ENCODE data around the gene ANP32D.
"Not testable (repeated sequence)": the region's sequence is repeated elsewhere in the genome, so short reads cannot be mapped to it uniquely, and the experiment has no call there.

The ANP32D gene

DNA sequence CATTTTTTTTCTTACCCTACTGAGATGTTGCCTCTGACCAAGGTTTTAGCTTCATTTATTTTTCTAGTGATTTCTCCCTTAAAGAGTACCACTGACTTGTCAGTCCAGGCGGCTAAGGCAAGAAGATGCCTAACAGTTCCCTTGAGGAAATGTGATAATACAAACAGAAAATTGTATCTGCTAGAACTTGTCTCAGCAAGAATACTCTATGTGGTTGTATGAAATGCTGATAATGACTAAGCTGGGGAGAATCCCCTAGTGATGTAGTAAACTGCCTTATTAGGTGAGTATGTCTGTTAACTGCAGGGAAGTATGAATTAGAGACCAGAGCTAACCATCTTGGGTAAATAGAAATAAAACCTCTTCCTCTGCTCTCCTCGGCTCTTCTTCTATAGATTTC is 16.7 kb downstream of the ANP32D start:
- ChIA-PET POLR2A (interaction anchor here (0.6 kb wide), 1 partner anchor 326 kb away, joined by 3 read pairs; no protein-coding TSS in a partner anchor), CTCF (no interaction called here)
- TF ChIP-seq, protein P1, sequence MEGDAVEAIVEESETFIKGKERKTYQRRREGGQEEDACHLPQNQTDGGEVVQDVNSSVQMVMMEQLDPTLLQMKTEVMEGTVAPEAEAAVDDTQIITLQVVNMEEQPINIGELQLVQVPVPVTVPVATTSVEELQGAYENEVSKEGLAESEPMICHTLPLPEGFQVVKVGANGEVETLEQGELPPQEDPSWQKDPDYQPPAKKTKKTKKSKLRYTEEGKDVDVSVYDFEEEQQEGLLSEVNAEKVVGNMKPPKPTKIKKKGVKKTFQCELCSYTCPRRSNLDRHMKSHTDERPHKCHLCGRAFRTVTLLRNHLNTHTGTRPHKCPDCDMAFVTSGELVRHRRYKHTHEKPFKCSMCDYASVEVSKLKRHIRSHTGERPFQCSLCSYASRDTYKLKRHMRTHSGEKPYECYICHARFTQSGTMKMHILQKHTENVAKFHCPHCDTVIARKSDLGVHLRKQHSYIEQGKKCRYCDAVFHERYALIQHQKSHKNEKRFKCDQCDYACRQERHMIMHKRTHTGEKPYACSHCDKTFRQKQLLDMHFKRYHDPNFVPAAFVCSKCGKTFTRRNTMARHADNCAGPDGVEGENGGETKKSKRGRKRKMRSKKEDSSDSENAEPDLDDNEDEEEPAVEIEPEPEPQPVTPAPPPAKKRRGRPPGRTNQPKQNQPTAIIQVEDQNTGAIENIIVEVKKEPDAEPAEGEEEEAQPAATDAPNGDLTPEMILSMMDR (IDR thresholded peaks at IDR 0.05; ENCODE audit: insufficient read depth, low read length, missing control alignments) = no peak
- peak; percentile 45 for DNase-seq (ENCODE audit: low read depth, low spot score)
- no peak overlapping the region for H3K4me3 ChIP-seq (ENCODE audit: low read depth, low read length)

DNA sequence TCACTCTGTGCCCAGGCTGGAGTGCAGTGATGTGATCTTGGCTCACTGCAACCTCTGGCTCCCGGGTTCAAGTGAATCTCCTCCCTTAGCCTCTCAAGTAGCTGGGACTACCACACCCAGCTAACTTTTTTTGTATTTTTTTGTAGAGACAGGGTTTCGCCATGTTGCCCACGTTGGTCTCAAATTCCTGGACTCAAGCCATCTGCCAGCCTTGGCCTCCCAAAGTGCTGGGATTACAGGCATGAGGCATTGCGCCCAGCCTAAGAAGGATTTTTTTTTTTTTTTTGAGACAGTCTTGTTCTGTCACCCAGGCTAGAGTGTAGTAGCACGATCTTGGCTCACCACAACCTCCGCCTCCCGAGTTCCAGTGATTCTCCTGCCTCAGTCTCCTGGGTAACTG is 17.1 kb downstream of the ANP32D start:
- POLR2A ChIA-PET = interaction anchor here (0.6 kb wide), 1 partner anchor 326 kb away, joined by 3 read pairs; no protein-coding TSS in a partner anchor
- DNase-seq (ENCODE audit: low read depth, low spot score); CTCF ChIA-PET; H3K4me3 ChIP-seq (ENCODE audit: low read depth, low read length): not testable (repeated sequence)

DNA sequence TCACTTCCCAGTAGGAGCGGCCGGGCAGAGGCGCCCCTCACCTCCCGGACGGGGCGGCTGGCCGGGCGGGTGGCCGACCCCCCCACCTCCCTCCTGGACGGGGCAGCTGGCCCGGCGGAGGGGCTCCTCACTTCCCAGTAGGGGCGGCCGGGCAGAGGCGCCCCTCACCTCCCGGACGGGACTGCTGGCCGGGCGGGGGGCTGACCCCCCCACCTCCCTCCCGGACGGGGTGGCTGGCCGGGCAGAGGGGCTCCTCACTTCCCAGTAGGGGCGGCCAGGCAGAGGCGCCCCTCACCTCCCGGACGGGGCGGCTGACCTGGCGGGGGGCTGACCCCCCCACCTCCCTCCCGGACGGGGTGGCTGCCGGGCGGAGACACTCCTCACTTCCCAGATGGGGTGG is 27.9 kb downstream of the ANP32D start:
- CTCF ChIA-PET; DNase-seq (ENCODE audit: low read depth, low spot score); H3K4me3 ChIP-seq (ENCODE audit: low read depth, low read length); POLR2A ChIA-PET: not testable (repeated sequence)

DNA sequence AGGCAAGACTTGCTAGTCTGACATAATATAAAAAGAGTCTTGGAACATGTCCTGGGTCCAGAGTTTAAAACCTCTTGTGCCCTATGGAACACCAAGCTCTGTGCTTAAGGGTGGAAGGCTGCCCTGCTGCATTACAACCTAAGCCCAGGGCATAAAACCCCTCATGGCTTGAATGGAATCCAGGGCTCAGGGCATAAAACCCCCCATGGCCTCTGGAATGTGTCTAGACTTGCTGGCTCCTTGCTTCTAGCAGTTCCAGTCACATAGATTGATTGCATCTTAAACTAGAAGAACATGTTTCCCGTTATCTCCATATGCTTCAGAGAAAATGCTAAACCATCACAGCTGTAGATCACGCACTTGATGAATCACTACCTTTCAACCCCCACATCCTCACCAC is 34.5 kb downstream of the ANP32D start:
- CTCF ChIA-PET; DNase-seq (ENCODE audit: low read depth, low spot score); H3K4me3 ChIP-seq (ENCODE audit: low read depth, low read length); POLR2A ChIA-PET: not testable (repeated sequence)

DNA sequence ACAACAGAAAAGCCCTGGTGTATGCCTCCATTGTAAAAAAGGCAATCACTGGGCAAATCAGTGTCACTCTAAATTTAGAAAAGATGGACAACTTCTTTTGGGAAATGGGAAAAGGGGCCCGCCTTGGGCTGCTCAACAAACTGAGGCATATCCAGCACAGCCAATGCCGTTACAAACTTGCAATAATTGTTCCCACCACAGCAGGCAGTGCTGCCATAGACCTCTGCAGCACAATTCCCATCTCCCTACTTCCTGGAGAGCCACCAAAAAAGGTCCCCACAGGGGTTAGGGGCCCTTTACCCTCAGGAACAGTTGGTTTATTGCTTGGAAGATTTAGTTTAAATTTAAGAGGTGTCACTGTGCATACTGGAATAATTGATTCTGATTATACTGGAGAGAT is 36.6 kb downstream of the ANP32D start:
- no peak for DNase-seq (ENCODE audit: low read depth, low spot score)
- H3K4me3 ChIP-seq (ENCODE audit: low read depth, low read length) = no peak overlapping the region
- ChIA-PET CTCF (no interaction called here), POLR2A (no interaction called here)
- TF ChIP-seq, protein P1 (IDR thresholded peaks at IDR 0.05; ENCODE audit: insufficient read depth, low read length, missing control alignments) = no peak

DNA sequence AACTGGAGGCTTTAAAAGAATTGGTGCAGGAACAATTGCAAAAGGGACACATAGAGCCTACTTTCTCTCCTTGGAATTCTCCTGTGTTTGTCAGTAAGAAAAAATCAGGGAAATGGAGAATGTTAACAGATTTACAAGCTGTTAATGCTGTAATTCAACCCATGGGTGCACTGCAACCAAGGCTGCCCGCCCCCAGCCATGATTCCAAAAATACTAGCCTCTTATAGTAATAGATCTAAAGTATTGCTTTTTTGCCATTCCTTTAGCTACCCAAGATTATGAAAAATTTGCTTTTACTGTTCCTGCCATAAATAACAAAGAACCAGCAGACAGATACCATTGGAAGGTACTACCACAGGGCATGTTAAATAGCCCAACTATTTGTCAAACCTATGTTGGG is 37.8 kb downstream of the ANP32D start:
- CTCF ChIA-PET = no interaction called here
- no peak overlapping the region for H3K4me3 ChIP-seq (ENCODE audit: low read depth, low read length)
- no peak for DNase-seq (ENCODE audit: low read depth, low spot score)
- POLR2A ChIA-PET = no interaction called here
- TF ChIP-seq, protein P1 (IDR thresholded peaks at IDR 0.05; ENCODE audit: insufficient read depth, low read length, missing control alignments) = no peak

DNA sequence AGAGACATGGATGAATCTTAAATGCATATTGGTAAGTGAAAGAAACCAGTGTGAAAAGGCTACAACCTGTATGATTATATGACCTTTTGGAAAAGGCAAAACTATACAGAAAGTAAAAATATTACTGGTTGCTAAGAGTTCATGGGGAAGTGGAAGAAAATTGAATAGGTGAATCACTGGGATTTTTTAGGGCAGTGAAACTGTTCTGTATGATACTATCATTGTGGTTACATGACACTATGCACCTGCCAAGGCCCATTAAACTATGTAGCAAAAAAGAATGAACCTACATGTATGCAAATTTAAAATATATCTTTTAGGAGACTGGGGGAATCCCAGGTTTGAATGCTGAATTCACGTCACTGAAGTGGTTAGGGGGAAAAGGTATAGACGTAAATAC is 40.5 kb downstream of the ANP32D start:
- DNase-seq (ENCODE audit: low read depth, low spot score) = no peak
- TF ChIP-seq, protein P1 (IDR thresholded peaks at IDR 0.05; ENCODE audit: insufficient read depth, low read length, missing control alignments) = no peak
- H3K4me3 ChIP-seq (ENCODE audit: low read depth, low read length) = no peak overlapping the region
- ChIA-PET CTCF (no interaction called here), POLR2A (no interaction called here)

DNA sequence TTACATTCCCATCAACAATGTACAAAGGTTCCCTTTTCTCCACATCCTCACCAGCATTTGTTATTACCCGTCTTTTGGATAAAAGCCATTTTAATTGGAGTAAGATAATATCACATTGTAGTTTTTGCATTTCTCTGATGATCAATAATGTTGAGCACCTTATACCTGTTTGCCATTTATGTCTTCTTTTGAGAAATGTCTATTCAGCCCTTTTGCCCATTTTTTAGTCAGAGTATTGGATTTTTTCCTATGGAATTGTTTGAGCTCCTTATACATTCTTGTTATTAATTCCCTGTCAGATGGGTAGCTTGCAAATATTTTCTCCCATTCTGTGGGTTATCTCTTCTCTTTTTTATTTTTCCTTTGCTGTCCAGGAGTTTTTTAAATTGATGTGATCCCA is 42.4 kb downstream of the ANP32D start:
- TF ChIP-seq, protein P1 (IDR thresholded peaks at IDR 0.05; ENCODE audit: insufficient read depth, low read length, missing control alignments) = no peak
- ChIA-PET POLR2A (no interaction called here), CTCF (no interaction called here)
- no peak for DNase-seq (ENCODE audit: low read depth, low spot score)
- H3K4me3 ChIP-seq (ENCODE audit: low read depth, low read length) = no peak overlapping the region

DNA sequence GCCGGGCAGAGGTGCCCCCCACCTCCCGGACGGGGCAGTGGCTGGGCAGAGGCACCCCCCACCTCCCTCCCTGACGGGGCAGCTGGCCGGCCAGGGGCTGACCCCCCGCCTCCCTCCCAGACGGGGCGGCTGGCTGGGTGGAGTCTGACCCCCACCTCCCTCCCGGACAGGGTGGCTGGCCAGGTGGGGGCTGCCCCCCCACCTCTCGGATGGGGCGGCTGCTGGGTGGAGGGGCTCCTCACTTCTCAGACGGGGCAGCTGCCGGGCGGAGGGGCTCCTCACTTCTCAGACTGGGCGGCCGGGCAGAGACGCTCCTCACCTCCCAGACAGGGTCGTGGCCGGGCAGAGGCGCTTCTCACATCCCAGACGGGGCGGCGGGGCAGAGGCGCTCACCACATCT is 48.0 kb downstream of the ANP32D start:
- DNase-seq (ENCODE audit: low read depth, low spot score); POLR2A ChIA-PET; CTCF ChIA-PET; H3K4me3 ChIP-seq (ENCODE audit: low read depth, low read length): not testable (repeated sequence)
